ENCODE results near the gene SLC30A10.

DNA sequence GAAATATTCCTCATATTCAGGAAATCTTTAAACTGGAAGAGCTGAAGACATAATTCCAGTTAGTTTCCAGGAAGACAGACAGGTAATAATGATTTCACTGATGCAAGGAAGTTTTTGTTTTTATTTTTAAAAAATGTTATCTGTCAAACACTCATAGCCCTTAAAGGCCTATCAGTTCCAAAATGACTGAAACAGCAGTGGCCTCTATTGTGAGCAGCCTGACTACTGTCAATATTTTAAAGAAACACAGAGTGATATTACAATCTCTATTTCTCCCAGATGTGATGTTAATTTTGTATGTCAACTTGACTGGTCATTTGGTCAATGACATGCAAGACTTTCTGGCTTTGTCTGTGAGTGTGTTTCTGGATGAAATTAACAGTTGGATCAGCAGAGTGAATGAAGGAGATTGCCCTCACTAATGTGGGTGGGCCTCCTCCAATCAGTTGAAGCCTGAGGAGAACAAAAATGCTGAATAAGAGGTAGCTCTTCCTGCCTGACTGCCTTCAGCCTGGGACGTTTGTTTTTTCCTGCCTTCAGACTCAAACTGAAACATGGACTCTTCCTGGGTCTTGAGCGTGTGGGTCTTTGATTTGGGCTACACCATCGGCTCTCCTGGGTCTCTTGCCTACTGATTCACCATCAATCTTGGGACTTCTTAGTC, 31.3 kb upstream of the SLC30A10 start:
- TF ChIP-seq, protein P1, sequence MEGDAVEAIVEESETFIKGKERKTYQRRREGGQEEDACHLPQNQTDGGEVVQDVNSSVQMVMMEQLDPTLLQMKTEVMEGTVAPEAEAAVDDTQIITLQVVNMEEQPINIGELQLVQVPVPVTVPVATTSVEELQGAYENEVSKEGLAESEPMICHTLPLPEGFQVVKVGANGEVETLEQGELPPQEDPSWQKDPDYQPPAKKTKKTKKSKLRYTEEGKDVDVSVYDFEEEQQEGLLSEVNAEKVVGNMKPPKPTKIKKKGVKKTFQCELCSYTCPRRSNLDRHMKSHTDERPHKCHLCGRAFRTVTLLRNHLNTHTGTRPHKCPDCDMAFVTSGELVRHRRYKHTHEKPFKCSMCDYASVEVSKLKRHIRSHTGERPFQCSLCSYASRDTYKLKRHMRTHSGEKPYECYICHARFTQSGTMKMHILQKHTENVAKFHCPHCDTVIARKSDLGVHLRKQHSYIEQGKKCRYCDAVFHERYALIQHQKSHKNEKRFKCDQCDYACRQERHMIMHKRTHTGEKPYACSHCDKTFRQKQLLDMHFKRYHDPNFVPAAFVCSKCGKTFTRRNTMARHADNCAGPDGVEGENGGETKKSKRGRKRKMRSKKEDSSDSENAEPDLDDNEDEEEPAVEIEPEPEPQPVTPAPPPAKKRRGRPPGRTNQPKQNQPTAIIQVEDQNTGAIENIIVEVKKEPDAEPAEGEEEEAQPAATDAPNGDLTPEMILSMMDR (IDR thresholded peaks at IDR 0.05) = no peak
- TF ChIP-seq EZH2 (IDR thresholded peaks at IDR 0.05; ENCODE audit: borderline replicate concordance, insufficient read depth, low read depth, low read length, poor library complexity, severe bottlenecking) = no peak
